Measurements from ENCODE around the gene SPTBN1. TPM values are rescaled to one million over a fixed set of nuclear protein-coding genes. Genes with fewer than 3 reads are reported as not detected.

The SPTBN1 gene
- total and polyA plus RNA-seq, 2 experiments from 2014 or later, result 122 to 341 TPM

DNA sequence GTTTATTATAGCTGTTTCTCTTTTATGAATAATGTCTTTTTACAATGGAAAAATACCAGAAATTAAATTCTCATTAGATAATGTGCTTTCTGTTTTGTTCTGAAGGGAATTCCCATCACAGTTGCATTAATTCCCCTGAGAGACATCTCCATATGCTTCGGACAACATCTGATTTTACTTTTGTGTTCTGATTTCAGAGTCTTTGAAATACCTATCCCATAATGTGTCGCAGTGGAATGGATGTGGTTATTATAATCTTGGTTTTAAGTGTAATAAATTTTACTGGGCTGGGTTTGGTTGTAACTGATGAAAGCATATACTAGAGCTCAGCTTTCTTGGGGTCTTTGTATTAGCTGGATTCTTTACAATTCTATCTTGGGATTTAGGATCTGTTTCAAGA is 12.5 kb downstream of the SPTBN1 start:
- H2AFZ ChIP-seq, result no peak overlapping the region
- peaks cover 82% of the 10 kb centered on the region for H3K79me2 ChIP-seq
- no peaks in the 10 kb centered on the region for H3K9me3 ChIP-seq (ENCODE audit: low read depth)
- H3K27ac ChIP-seq, result peak overlapping the region; percentile 83
- no peaks in the 10 kb centered on the region for H4K20me1 ChIP-seq (ENCODE audit: insufficient read depth, poor library complexity, severe bottlenecking)
- H3K9me2 ChIP-seq (replicated peaks; ENCODE audit: insufficient read depth), result no peaks in the 10 kb centered on the region
- H3K27me3 ChIP-seq, result no peaks in the 10 kb centered on the region
- peak overlapping the region; percentile 25 for H3K4me2 ChIP-seq
- no peak for TF ChIP-seq EZH2phosphoT487 (IDR thresholded peaks at IDR 0.05; ENCODE audit: low read depth, severe bottlenecking, unreplicated experiment)
- TF ChIP-seq, protein P1, sequence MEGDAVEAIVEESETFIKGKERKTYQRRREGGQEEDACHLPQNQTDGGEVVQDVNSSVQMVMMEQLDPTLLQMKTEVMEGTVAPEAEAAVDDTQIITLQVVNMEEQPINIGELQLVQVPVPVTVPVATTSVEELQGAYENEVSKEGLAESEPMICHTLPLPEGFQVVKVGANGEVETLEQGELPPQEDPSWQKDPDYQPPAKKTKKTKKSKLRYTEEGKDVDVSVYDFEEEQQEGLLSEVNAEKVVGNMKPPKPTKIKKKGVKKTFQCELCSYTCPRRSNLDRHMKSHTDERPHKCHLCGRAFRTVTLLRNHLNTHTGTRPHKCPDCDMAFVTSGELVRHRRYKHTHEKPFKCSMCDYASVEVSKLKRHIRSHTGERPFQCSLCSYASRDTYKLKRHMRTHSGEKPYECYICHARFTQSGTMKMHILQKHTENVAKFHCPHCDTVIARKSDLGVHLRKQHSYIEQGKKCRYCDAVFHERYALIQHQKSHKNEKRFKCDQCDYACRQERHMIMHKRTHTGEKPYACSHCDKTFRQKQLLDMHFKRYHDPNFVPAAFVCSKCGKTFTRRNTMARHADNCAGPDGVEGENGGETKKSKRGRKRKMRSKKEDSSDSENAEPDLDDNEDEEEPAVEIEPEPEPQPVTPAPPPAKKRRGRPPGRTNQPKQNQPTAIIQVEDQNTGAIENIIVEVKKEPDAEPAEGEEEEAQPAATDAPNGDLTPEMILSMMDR (IDR thresholded peaks at IDR 0.05; ENCODE audit: poor library complexity), result no peak
- no peak for TF ChIP-seq EZH2 (IDR thresholded peaks at IDR 0.05; ENCODE audit: borderline replicate concordance)
- 68% methylated on average over 2 of the region's 2 CpGs for WGBS (ENCODE audit: low lambda C conversion rate, missing lambda C conversion rate)
- no peaks in the 10 kb centered on the region for H3K36me3 ChIP-seq (replicated peaks; ENCODE audit: insufficient read depth, low read depth)
- no peak for DNase-seq (ENCODE audit: low spot score)
- H3K4me3 ChIP-seq, result no peak overlapping the region
- H3K4me1 ChIP-seq (ENCODE audit: insufficient read depth), result peaks cover 31% of the 10 kb centered on the region

DNA sequence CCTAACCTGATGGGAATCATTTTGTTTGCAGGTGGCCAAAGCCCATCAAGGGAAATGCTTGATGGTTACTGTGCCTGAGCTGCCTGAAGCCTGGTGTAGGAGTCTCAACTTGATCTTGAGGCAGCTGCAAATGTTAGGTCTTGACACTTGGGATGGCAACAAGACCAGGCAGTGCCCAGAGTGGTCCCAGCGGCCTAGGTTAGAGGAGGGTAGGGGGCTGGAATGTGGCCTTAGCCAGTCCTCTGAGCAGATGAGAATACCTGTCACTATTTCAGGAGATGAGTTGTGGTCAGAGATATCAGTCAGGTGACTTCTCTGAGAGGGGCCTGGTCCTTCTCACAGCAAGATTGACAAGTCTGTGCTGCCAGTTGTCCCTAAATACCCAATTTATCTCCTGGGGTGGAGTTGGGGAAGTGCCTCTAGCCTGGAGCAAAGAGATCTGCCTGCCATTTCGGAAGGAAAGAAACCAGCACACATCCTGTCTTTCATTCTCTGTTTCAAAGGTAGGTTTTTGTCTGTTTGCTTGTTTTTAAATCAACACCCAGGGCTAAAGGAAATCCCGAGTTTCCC is 13.4 kb downstream of the SPTBN1 start:
- peaks cover 82% of the 10 kb centered on the region for H3K79me2 ChIP-seq

DNA sequence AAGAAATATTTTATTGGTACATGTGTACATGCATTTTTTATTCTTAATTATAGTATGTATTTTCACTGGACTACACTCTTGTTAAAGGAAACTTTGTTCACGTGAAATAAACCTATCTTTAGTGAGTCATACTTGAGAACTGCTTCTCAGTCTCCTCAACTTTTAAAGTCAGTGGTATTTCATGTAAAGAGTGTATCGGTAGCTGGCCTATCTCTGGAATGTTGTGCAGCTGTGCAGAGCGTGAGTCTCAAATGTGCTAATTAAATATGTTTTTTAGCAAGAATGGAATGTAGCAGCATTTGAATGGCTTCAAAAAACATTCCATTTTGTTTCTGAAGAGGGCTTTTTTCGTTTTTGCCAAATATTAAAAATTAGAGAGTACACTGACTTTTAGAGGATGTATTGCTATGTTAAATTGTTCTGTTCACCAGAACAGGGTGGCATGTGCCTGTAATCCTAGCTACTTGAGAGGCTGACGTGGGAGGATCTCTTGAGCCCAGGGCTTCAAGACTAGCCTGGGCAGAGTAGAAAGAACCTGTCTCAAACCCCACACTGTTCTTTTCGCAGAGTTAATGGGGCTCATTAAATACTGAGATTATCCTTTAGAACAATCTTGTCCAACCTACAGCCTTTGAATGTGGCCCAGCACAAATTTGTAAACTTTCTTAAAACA is 14.3 kb downstream of the SPTBN1 start:
- peak overlapping the region; percentile 54 for H3K4me2 ChIP-seq

More for the DNA sequence above, 13.4 kb downstream of the SPTBN1 start:
- Histone ChIP-seq H3K27ac (peak overlapping the region; percentile 83), H3K4me1 (ENCODE audit: insufficient read depth) (peaks cover 31% of the 10 kb centered on the region), H3K4me3 (no peak overlapping the region), H3K4me2 (peak overlapping the region; percentile 54), H2AFZ (no peak overlapping the region), H4K20me1 (ENCODE audit: insufficient read depth, poor library complexity, severe bottlenecking) (no peaks in the 10 kb centered on the region), H3K9me2 (replicated peaks; ENCODE audit: insufficient read depth) (no peaks in the 10 kb centered on the region), H3K9me3 (ENCODE audit: low read depth) (no peaks in the 10 kb centered on the region), H3K27me3 (no peaks in the 10 kb centered on the region), H3K36me3 (replicated peaks; ENCODE audit: insufficient read depth, low read depth) (no peaks in the 10 kb centered on the region)
- TF ChIP-seq EZH2 (IDR thresholded peaks at IDR 0.05; ENCODE audit: borderline replicate concordance) (no peak), EZH2phosphoT487 (IDR thresholded peaks at IDR 0.05; ENCODE audit: low read depth, severe bottlenecking, unreplicated experiment) (no peak)
- TF ChIP-seq, protein P1 (IDR thresholded peaks at IDR 0.05; ENCODE audit: poor library complexity), result no peak
- DNase-seq (ENCODE audit: low spot score), result no peak
- WGBS (ENCODE audit: low lambda C conversion rate, missing lambda C conversion rate), result 71% methylated on average over 3 of the region's 3 CpGs

More for the DNA sequence above, 14.3 kb downstream of the SPTBN1 start:
- TF ChIP-seq EZH2 (IDR thresholded peaks at IDR 0.05; ENCODE audit: borderline replicate concordance), result no peak
- TF ChIP-seq, protein P1 (IDR thresholded peaks at IDR 0.05; ENCODE audit: poor library complexity), result no peak
- TF ChIP-seq EZH2phosphoT487 (IDR thresholded peaks at IDR 0.05; ENCODE audit: low read depth, severe bottlenecking, unreplicated experiment), result no peak
- no peaks in the 10 kb centered on the region for H4K20me1 ChIP-seq (ENCODE audit: insufficient read depth, poor library complexity, severe bottlenecking)
- no peaks in the 10 kb centered on the region for H3K27me3 ChIP-seq
- H2AFZ ChIP-seq, result no peak overlapping the region
- DNase-seq (ENCODE audit: low spot score), result peak; percentile 30
- H3K36me3 ChIP-seq (replicated peaks; ENCODE audit: insufficient read depth, low read depth), result no peaks in the 10 kb centered on the region
- peaks cover 31% of the 10 kb centered on the region for H3K4me1 ChIP-seq (ENCODE audit: insufficient read depth)
- no peak overlapping the region for H3K4me3 ChIP-seq
- H3K79me2 ChIP-seq, result peaks cover 82% of the 10 kb centered on the region
- H3K9me2 ChIP-seq (replicated peaks; ENCODE audit: insufficient read depth), result no peaks in the 10 kb centered on the region
- 50% methylated on average over 6 of the region's 6 CpGs for WGBS (ENCODE audit: low lambda C conversion rate, missing lambda C conversion rate)
- H3K27ac ChIP-seq, result peak overlapping the region; percentile 83
- H3K9me3 ChIP-seq (ENCODE audit: low read depth), result no peaks in the 10 kb centered on the region
